Activated T-cell treated with anti-CD3 and anti-CD28 coated beads, Interleukin-2, amount 50 U/mL, for 48 hours (primary cell): ENCODE data around the gene CYBRD1.
"Not testable (repeated sequence)": the region's sequence is repeated elsewhere in the genome, so short reads cannot be mapped to it uniquely, and the experiment has no call there.

Source experiments
- DNase-seq, 2 experiments: peaks; one replicate each; pipeline ENCODE4 v3.0.0-alpha.2; 2020

CYBRD1 gene

DNA sequence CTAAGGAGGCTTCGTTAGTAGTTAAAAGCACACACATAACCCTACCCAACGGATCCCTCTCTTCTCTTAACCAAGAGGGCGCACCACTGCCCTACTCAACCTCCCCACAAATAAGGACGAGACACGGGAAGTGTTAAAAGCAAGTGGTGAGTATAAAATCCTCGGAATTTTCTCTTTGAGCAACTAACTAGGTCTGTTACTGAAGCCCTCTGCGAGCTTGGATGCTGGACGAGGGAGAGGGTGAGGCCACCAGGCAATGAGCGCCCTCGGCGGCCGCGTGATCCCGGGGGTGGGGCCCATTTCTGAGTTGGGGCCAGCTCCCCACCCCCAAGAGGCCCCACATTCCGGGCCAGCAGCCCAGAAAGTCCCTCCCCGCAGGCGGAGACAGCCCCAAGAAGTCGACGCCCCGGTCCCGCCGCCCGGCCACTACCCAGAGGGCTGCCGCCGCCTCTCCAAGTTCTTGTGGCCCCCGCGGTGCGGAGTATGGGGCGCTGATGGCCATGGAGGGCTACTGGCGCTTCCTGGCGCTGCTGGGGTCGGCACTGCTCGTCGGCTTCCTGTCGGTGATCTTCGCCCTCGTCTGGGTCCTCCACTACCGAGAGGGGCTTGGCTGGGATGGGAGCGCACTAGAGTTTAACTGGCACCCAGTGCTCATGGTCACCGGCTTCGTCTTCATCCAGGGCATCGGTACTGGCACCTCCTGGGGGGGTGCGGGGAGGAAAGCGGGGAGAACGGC lies at the start of gene CYBRD1:
TSS of gene CYBRD1 (plus strand) at position 423 of the 736 bp plus-strand sequence. CDS start at position 495, 72 bp downstream.
- DNase-seq: peak; percentile 48 to 54

DNA sequence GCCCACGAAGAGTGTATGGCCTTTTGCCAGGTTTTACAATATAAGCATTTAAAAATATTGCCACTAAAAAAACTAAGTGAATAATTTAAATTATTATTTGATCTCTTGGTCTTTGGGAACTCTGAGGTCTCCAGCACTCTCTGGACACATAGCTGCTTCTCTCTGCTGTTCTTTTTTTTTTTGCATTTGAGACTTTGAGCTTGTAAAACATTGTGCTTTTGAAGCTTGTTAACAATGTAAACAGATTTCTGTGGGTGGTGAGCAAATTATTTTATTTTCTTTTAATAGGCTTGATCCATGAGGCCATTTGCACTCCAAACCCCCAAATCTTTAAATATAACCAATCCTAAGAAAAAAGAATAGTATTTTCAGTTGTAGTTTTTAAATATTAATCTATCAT lies 46.3 kb upstream of the CYBRD1 start:
- DNase-seq: no peak

GRCh38 chr2:171478345-171478744 lies 43.9 kb upstream of the CYBRD1 start:
- no peak for DNase-seq

- DNase-seq: no peak
These were observed 43.0 kb upstream of the CYBRD1 start for GRCh38 chr2:171479154-171479814.

DNA sequence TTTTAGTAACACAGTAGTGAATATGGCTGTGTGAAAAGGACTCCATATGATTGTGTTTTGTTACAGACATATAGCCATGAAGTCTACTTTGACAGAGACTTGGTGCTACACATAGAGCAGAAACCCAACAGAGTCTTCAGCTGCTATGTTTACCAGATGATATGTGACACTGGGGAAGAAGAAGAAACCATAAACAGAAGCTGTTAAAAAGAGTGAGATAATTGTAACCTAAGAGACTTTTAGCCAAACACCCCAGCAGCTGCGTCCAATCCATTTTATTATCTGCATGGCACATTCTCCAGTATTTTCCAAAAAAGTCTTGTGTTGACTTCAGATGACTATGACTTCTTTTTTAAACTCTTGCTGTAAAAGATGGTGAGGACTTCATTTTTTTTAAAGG lies 41.4 kb upstream of the CYBRD1 start:
- DNase-seq: no peak

DNA sequence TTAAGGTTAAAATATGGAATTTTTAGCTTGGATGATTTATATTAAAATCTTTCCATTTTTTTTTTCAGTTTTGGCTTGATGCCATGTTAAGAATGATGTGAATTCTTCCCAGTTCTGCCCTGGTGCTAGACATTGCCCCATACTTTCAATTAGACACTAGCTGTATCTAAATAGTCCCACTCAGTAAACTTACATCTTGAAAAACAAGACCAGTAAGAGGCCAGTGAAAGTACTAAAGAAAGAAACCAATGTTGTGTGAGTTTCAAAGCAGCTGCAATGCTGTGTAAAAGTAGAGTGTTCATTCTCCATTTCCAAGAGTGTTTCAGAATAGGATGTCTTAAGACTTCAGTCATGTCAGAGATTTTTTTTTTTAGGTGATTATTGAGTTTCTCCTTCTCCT lies 40.0 kb upstream of the CYBRD1 start:
- DNase-seq: no peak

DNA sequence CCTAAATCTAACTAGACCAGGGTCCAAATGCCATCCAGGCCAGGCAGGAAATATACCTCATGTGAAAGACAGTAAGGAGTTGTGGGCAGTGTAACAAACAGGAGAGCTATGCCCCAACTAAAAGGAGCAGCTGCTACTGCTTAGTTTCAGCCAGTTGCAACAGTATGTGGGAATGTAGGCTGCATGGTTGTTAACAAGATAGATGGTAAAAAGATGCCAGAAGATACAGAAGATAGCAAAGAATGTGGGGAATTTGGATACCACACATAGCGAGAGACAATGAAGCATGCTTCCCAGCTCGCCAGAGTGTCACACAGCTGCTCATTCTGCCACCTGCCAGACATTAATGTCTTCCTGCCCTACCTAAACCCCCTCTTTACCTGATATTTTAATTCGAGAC lies 39.4 kb upstream of the CYBRD1 start:
- no peak for DNase-seq

DNA sequence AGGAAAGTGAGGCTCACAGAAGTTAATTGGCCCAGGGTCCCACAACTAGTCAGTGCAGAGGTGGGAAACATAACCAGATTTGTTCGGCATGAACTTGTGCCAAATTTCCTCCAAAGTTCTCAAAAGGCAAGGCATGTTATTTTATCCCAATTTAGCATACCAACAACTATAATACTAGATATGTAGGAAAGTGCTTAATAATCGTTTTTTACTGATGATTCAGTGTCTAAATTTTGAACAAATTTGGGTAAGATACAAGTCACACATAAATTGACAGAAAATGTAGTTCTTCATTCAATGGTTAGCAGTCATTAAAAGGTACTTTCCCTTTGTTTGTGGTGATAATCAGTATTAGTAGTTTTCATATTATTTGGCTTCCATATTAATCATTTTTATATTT lies 38.5 kb upstream of the CYBRD1 start:
- no peak for DNase-seq

DNA sequence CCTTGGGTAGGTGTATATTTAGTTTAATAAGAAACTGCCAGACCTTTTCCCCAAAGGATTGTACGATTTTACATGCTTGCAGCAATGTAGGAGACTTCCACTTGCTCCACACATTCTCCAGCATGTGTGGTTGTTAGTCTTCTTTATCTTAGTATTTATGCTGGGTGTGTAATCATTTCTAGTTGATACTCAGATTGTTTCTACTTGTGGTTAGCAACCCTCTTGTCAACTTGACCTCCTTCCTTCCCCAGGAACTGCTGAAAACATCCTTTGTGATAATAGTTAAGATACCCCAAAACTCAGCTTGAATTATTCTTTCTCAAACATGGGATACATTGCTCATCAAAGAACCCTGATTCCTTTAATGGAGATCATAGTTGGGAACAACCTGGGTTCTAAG lies 37.2 kb upstream of the CYBRD1 start:
- no peak for DNase-seq

DNA sequence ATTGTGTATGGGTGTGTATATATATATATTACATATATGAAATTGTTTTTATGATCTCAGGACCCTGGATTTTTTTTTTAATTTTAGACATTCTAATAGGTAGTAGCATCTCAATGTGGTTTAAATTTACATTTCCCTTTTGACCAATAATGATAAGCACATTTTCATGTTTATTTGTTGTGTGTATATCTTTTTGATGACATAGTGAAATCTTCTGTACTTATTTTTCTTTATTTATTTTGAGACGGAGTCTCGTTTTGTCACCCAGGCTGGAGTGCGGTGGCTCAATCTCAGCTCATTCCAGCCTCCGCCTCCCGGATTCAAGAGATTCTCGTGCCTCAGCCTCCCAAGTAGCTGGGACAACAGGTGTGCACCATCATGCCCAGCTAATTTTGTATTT lies 35.1 kb upstream of the CYBRD1 start:
- DNase-seq: no peak

DNA sequence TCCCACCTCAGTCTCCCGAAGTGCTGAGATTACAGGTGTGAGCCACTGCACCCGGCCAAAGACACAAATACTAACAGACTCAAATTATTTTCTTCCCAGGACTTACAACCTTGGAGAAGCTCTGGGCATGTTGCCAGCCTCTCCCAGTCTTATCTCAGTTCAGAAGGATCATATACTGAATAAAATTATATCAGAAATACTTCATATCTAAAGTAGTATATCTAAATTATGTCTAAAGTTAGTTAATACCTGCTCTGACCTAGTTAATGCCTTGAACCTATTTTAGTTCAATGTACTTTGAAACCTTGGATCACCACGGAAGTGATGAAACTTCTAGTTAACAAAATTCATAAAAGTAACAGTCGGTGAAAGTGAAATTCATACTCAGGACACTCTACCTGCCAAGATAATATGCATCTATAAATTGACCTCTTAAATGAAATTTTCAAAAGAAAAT lies 34.4 kb upstream of the CYBRD1 start:
- no peak for DNase-seq

- no peak for DNase-seq
These were observed 31.7 kb upstream of the CYBRD1 start for GRCh38 chr2:171490577-171490976.

DNA sequence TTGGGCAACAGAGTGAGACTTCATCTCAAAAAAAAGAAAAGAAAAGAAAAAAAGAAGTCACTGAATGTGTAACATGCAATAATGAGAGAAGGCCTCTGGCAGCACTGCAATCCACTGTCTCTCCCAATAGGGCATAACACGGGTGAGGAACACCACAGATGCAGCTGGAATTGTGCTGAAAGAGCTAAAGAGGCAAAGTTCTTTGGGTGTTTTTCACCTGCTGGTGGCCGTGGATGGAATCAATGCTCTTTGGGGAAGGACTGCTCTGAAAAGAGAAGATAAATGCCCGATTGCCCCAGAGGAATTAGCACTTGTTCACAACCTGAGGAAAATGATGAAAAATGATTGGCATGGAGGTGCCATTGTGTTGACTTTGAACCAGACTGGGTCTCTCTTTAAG lies 31.0 kb upstream of the CYBRD1 start:
- DNase-seq: no peak

- DNase-seq: no peak
These were observed 29.6 kb upstream of the CYBRD1 start for GRCh38 chr2:171492664-171493063.

- DNase-seq: not testable (repeated sequence)
These were observed 24.6 kb upstream of the CYBRD1 start for GRCh38 chr2:171497664-171498063.

GRCh38 chr2:171505374-171505773 lies 16.9 kb upstream of the CYBRD1 start:
- DNase-seq: no peak

GRCh38 chr2:171509945-171510731 lies 12.1 kb upstream of the CYBRD1 start:
- DNase-seq: no peak

DNA sequence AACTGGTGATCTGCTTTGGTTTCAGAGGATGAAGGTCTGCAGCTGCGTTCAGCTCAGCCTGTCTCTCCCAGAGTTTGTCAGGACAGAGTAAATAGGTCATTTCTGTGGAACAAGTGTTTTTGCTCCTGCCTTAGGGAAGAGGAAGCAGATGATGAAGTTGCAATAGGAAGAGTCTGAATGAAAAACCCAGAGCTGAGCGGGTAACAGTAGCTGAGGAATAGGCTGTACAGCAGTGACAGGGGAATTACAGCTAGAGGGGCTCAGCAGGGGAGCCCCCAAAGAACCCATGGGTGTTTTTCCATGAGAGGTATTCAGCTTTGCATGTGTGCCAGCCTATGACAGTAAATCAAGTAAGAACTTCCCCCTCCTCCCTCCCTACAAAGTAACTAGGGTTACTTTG lies 10.3 kb upstream of the CYBRD1 start:
- no peak for DNase-seq

DNA sequence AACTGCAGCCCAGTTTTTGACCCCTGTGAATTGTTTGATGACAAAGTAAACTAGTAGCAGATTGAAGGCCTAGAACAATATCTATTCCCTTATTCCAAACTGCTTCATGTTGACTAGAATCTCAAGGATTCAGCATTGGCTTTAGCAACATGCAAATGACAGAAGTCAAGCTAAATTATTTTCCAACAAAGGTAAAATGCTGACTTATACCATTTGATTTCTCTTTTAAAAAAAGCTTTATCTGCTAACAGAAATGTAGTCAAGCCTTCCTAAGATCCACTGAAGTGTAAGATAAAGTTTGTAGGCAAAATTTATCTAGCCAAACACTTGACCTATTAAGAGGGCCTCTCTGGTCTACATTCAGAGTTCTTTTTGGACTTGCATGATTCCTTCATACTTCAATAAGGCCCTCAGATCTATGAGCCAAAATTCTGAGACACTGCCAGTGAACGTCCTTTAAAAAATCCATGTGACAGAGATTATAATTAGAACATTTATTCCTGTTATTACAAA lies 9.5 kb upstream of the CYBRD1 start:
- DNase-seq: no peak

DNA sequence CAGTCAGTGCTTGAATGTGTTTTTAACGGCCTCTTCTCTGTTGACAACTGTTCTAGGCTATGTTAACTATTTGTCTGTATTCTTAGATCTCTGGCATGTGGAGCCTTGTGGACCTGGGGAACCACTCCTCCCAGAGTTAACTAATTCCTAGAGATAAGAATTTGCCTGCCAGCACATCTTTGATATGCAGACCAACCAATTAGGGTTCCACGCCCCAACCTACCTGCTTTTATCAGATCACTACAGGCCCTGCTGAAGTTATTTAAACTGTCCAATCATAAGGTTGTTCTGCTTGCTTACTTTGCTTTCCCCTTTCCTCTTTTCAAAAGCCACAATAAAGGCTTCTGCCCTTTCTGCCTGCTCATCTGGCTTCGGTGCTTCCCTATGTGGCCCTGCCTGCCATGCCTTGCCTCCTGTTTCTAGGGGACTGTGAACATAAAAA lies 8.5 kb upstream of the CYBRD1 start:
- no peak for DNase-seq

- DNase-seq: no peak
These were observed 7.2 kb upstream of the CYBRD1 start for GRCh38 chr2:171514908-171515582.

DNA sequence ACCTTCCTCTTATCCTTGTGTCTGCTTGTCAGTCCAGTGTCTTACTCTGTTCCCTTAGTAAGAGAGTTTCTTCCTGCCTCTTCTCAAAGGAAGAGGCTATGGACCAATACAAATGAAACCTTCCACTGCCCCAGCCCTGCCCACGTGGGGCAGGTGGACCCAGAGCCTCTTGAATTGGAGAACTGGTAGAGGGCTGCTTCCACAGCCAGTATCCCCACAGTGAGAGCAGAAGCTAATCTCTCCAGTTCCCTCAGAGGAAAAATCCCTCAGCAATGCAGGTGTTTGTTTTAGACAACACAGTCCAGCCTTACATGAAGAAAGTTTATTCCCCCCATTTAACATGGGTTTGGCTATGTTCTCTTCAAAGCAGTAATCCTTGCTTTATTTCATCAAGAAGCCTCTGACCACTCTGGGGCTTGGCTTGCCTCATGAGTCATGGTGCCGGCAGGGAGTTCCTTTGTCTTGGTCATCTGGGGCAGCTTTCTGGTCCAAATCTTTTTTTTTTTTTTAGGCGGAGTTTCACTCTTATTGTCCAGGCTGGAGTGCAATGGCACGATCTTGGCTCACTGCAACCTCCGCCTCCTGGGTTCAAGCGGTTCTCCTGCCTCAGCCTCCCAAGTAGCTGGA lies 6.5 kb upstream of the CYBRD1 start:
- DNase-seq: no peak
